Activated CD8-positive, alpha-beta T cell treated with anti-CD3 and anti-CD28 coated beads, Interleukin-2, amount 10 ng/mL, durations not matched to agents 7 days and 5 days (primary cell): ENCODE measurements around the gene HGS. TPM values are rescaled to one million over a fixed set of nuclear protein-coding genes. Genes with fewer than 3 reads are reported as not detected.

Experiments used
- ATAC-seq: fragments of 150-1000 bp; cut with Tn5 transposase; one replicate; pipeline ENCODE4 v1.10.0; 2021; ENCODE audit warnings: moderate library complexity
- CTCF ChIA-PET: fragments of 350-600 bp; sonication (Branson Sonifier 250); formaldehyde crosslinking; loops from one replicate; lab custom pipeline; 2021; ENCODE audit warnings: antibody characterized with exemption; lab: Charles Lee
- POLR2A ChIA-PET: fragments of 350-600 bp; sonication (Branson Sonifier 250); formaldehyde crosslinking; loops from one replicate; lab custom pipeline; 2021; ENCODE audit warnings: antibody characterized with exemption; lab: Charles Lee
- DNase-seq: peaks from one replicate; pipeline ENCODE4 v3.0.0-alpha.2; 2020
- H3K27ac Mint-ChIP-seq: one replicate; pipeline ENCODE4 v1.8.0; 2021; ENCODE audit warnings: mild to moderate bottlenecking, mixed read lengths
- H3K27me3 Mint-ChIP-seq: one replicate; pipeline ENCODE4 v1.8.0; 2021; ENCODE audit warnings: low read depth, mixed read lengths
- H3K36me3 Mint-ChIP-seq: one replicate; pipeline ENCODE4 v1.8.0; 2021; ENCODE audit warnings: low read depth, mixed read lengths
- H3K4me1 Mint-ChIP-seq: one replicate; pipeline ENCODE4 v1.8.0; 2021; ENCODE audit warnings: low read depth, mixed read lengths
- H3K4me3 Mint-ChIP-seq: one replicate; pipeline ENCODE4 v1.8.0; 2021; ENCODE audit warnings: mild to moderate bottlenecking, mixed read lengths
- H3K9me3 Mint-ChIP-seq: one replicate; pipeline ENCODE4 v1.8.0; 2022; ENCODE audit warnings: mixed read lengths; ENCODE audit not compliant: insufficient read depth
- total RNA-seq, 2 experiments: library from RNA; stranded (reverse); gene quantifications; one replicate each; pipeline ENCODE4 v1.2.3, GENCODE V29; 2021

Gene HGS
- total RNA-seq, 2 experiments from 2014 or later: 107 to 128 TPM

- POLR2A ChIA-PET: no interaction called here
- Mint-ChIP-seq H3K27ac (no peak overlapping the region), H3K36me3 (peaks cover 5% of the 10 kb centered on the region), H3K4me3 (no peak overlapping the region), H3K27me3 (no peaks in the 10 kb centered on the region), H3K4me1 (peaks cover 18% of the 10 kb centered on the region), H3K9me3 (no peaks in the 10 kb centered on the region)
- ATAC-seq (no peak), DNase-seq (no peak)
- CTCF ChIA-PET: interaction anchor here (0.9 kb wide), 1 partner anchor 232 kb away, joined by 3 read pairs; no protein-coding TSS in a partner anchor
Observed at GRCh38 chr17:81715872-81716673, 32.3 kb downstream of the HGS start.

- Mint-ChIP-seq H3K4me1 (peaks cover 15% of the 10 kb centered on the region), H3K4me3 (no peak overlapping the region), H3K27ac (no peak overlapping the region), H3K9me3 (no peaks in the 10 kb centered on the region), H3K27me3 (no peaks in the 10 kb centered on the region), H3K36me3 (peaks cover 5% of the 10 kb centered on the region)
- ChIA-PET CTCF (no interaction called here), POLR2A (no interaction called here)
- no peak for ATAC-seq
- no peak for DNase-seq
Observed at GRCh38 chr17:81716674-81716996, 32.8 kb downstream of the HGS start.

GRCh38 chr17:81717049-81717765 lies 33.4 kb downstream of the HGS start:
- Mint-ChIP-seq H3K27ac (no peak overlapping the region), H3K4me3 (no peak overlapping the region), H3K9me3 (no peaks in the 10 kb centered on the region), H3K36me3 (peaks cover 5% of the 10 kb centered on the region), H3K4me1 (peaks cover 15% of the 10 kb centered on the region), H3K27me3 (no peaks in the 10 kb centered on the region)
- ChIA-PET CTCF (no interaction called here), POLR2A (no interaction called here)
- DNase-seq: no peak
- ATAC-seq: no peak

- no peaks in the 10 kb centered on the region for H3K27me3 Mint-ChIP-seq
- H3K9me3 Mint-ChIP-seq: no peaks in the 10 kb centered on the region
- no peak overlapping the region for H3K27ac Mint-ChIP-seq
- ATAC-seq (no peak), DNase-seq (no peak)
- H3K4me3 Mint-ChIP-seq: no peak overlapping the region
- H3K4me1 Mint-ChIP-seq: peaks cover 14% of the 10 kb centered on the region
- POLR2A ChIA-PET: no interaction called here
- CTCF ChIA-PET: no interaction called here
- H3K36me3 Mint-ChIP-seq: peaks cover 5% of the 10 kb centered on the region
Observed at GRCh38 chr17:81717766-81718089, 33.9 kb downstream of the HGS start.

- peaks cover 4% of the 10 kb centered on the region for H3K4me1 Mint-ChIP-seq
- no peak overlapping the region for H3K4me3 Mint-ChIP-seq
- H3K27ac Mint-ChIP-seq: no peak overlapping the region
- H3K9me3 Mint-ChIP-seq: no peaks in the 10 kb centered on the region
- H3K27me3 Mint-ChIP-seq: peaks cover 7% of the 10 kb centered on the region
- CTCF ChIA-PET: no interaction called here
- DNase-seq (no peak), ATAC-seq (no peak)
- H3K36me3 Mint-ChIP-seq: peaks cover 3% of the 10 kb centered on the region
- POLR2A ChIA-PET: interaction anchor here (1.0 to 1.2 kb wide), 2 partner anchors 8 to 17 kb away, joined by 3 to 5 read pairs; partner anchors contain the start of gene MRPL12
Observed at GRCh38 chr17:81719410-81720266, 35.8 kb downstream of the HGS start.

- ATAC-seq: no peak
- Mint-ChIP-seq H3K4me1 (peaks cover 4% of the 10 kb centered on the region), H3K27ac (no peak overlapping the region), H3K27me3 (peaks cover 7% of the 10 kb centered on the region), H3K36me3 (peaks cover 3% of the 10 kb centered on the region), H3K9me3 (no peaks in the 10 kb centered on the region), H3K4me3 (no peak overlapping the region)
- DNase-seq: no peak
- ChIA-PET POLR2A (interaction anchor here (1.2 kb wide), 1 partner anchor 9 kb away, joined by 5 read pairs; no protein-coding TSS in a partner anchor), CTCF (no interaction called here)
Observed at GRCh38 chr17:81720267-81721071, 36.7 kb downstream of the HGS start.

- ChIA-PET POLR2A (no interaction called here), CTCF (interaction anchor here (1.1 kb wide), 1 partner anchor 11 kb away, joined by 4 read pairs; no protein-coding TSS in a partner anchor)
- Mint-ChIP-seq H3K9me3 (no peaks in the 10 kb centered on the region), H3K4me1 (peaks cover 4% of the 10 kb centered on the region), H3K4me3 (no peak overlapping the region), H3K27me3 (peaks cover 10% of the 10 kb centered on the region), H3K27ac (no peak overlapping the region), H3K36me3 (peaks cover 3% of the 10 kb centered on the region)
- ATAC-seq: no peak
- no peak for DNase-seq
Observed at GRCh38 chr17:81722184-81723120, 38.6 kb downstream of the HGS start.

GRCh38 chr17:81723651-81724209 lies 39.9 kb downstream of the HGS start:
- no peak overlapping the region for H3K27ac Mint-ChIP-seq
- ATAC-seq: no peak
- ChIA-PET POLR2A (no interaction called here), CTCF (no interaction called here)
- no peaks in the 10 kb centered on the region for H3K9me3 Mint-ChIP-seq
- peaks cover 3% of the 10 kb centered on the region for H3K36me3 Mint-ChIP-seq
- peaks cover 4% of the 10 kb centered on the region for H3K4me1 Mint-ChIP-seq
- H3K27me3 Mint-ChIP-seq: peaks cover 10% of the 10 kb centered on the region
- H3K4me3 Mint-ChIP-seq: no peak overlapping the region
- DNase-seq: no peak

- no peaks in the 10 kb centered on the region for H3K9me3 Mint-ChIP-seq
- CTCF ChIA-PET: no interaction called here
- no peaks in the 10 kb centered on the region for H3K36me3 Mint-ChIP-seq
- ATAC-seq (no peak), DNase-seq (no peak)
- peaks cover 10% of the 10 kb centered on the region for H3K27me3 Mint-ChIP-seq
- no peak overlapping the region for H3K27ac Mint-ChIP-seq
- peaks cover 4% of the 10 kb centered on the region for H3K4me1 Mint-ChIP-seq
- H3K4me3 Mint-ChIP-seq: no peak overlapping the region
- POLR2A ChIA-PET: no interaction called here
Observed at GRCh38 chr17:81725439-81725838, 41.6 kb downstream of the HGS start.

- ChIA-PET POLR2A (no interaction called here), CTCF (no interaction called here)
- ATAC-seq (no peak), DNase-seq (no peak)
- Mint-ChIP-seq H3K4me3 (no peak overlapping the region), H3K27me3 (peaks cover 10% of the 10 kb centered on the region), H3K27ac (no peak overlapping the region), H3K4me1 (peaks cover 4% of the 10 kb centered on the region), H3K36me3 (no peaks in the 10 kb centered on the region), H3K9me3 (no peaks in the 10 kb centered on the region)
Observed at GRCh38 chr17:81726004-81726403, 42.2 kb downstream of the HGS start.
